ENCODE results near the gene IFT25. TPM values are rescaled to one million over a fixed set of nuclear protein-coding genes. Genes with fewer than 3 reads are reported as not detected.

Gene IFT25
- total and polyA plus RNA-seq, 12 donors: 7.8 to 16.0 (median 10.7) TPM

- Histone ChIP-seq H3K27ac (peak overlapping the region in 2 of 10 donors; percentile 19 to 43), H3K9me3 (no peaks in the 10 kb centered on the region), H3K4me1 (peaks cover 0 to 27% (median 10%) of the 10 kb centered on the region in 9 donors), H3K36me3 (peaks cover 0 to 94% (median 33%) of the 10 kb centered on the region in 9 donors), H3K27me3 (no peaks in the 10 kb centered on the region), H3K4me3 (no peak overlapping the region)
- TF ChIP-seq CTCF (IDR thresholded peaks at IDR 0.05): no peak
- DNase-seq: no peak
- intact Hi-C loops (cut with DNase I): loop anchor here in 1 of 10 donors (5.0 kb wide), 1 partner anchor 79 kb away; no protein-coding TSS in a partner anchor
- 81 to 86% methylated on average over 3 of the region's 3 CpGs for WGBS, 2 donors
- no peak for ATAC-seq
Measured at GRCh38 chr1:53956308-53957168, 11.0 kb upstream of the IFT25 start.

GRCh38 chr1:53954128-53954527 is 8.6 kb upstream of the IFT25 start:
- Histone ChIP-seq H3K36me3 (peaks cover 0 to 81% (median 20%) of the 10 kb centered on the region in 9 donors), H3K27me3 (no peaks in the 10 kb centered on the region), H3K27ac (no peak overlapping the region), H3K4me1 (peaks cover 3 to 42% (median 17%) of the 10 kb centered on the region in 9 donors), H3K4me3 (no peak overlapping the region), H3K9me3 (no peaks in the 10 kb centered on the region)
- intact Hi-C loops (cut with DNase I): loop anchor here in 1 of 10 donors (5.0 kb wide), 2 partner anchors 77 to 92 kb away; no protein-coding TSS in a partner anchor
- TF ChIP-seq CTCF (IDR thresholded peaks at IDR 0.05): no peak
- ATAC-seq (no peak), DNase-seq (no peak)
- WGBS, 2 donors: 83 to 90% methylated on average over 2 of the region's 2 CpGs

GRCh38 chr1:53951697-53952096 is 6.2 kb upstream of the IFT25 start:
- no peak for ATAC-seq
- 95 to 97% methylated on average over 5 of the region's 5 CpGs for WGBS, 2 donors
- intact Hi-C loops (cut with DNase I): loop anchor here in 1 of 10 donors (5.0 kb wide), 2 partner anchors 74 to 89 kb away; no protein-coding TSS in a partner anchor
- H3K36me3 ChIP-seq: peaks cover 0 to 57% (median 20%) of the 10 kb centered on the region in 9 donors
- DNase-seq: no peak
- H3K9me3 ChIP-seq: no peaks in the 10 kb centered on the region
- no peak overlapping the region for H3K27ac ChIP-seq
- no peak overlapping the region for H3K4me3 ChIP-seq
- peaks cover 0 to 48% (median 25%) of the 10 kb centered on the region in 9 donors for H3K4me1 ChIP-seq
- no peaks in the 10 kb centered on the region for H3K27me3 ChIP-seq
- no peak for TF ChIP-seq CTCF (IDR thresholded peaks at IDR 0.05)

All from heart right ventricle (tissue), 16 donors.